Transverse colon (tissue), 4 donors: ENCODE results near the gene ADAMTS6. TPM values are rescaled to one million over a fixed set of nuclear protein-coding genes. Genes with fewer than 3 reads are reported as not detected.

Experiments used
- DNase-seq: peaks from one replicate; pipeline ENCODE4 v3.0.0-alpha.2; 2019
- H3K27ac ChIP-seq, 4 donors: fragments of 200-600 bp; sonication (generic); 2 replicates each; pipeline ENCODE4 v1.5.1; 2016 to 2018; ENCODE audit warnings: inconsistent platforms in 4 of 4
- H3K27me3 ChIP-seq: fragments of 200-600 bp; sonication (generic); 2 replicates; pipeline ENCODE4 v1.5.1; 2017; ENCODE audit warnings: inconsistent platforms
- H3K36me3 ChIP-seq, 4 donors: fragments of 200-600 bp; sonication (generic); 2 replicates each; pipeline ENCODE4 v1.5.1; 2017 to 2019; ENCODE audit warnings: inconsistent platforms in 4 of 4
- H3K4me1 ChIP-seq, 4 donors: fragments of 200-600 bp; sonication (generic); 2 replicates each; pipeline ENCODE4 v1.5.1; 2017 to 2020; ENCODE audit warnings: inconsistent platforms in 4 of 4
- H3K4me3 ChIP-seq, 4 donors: fragments of 200-600 bp; sonication (generic); 1 replicate in 1 of 4; 2 replicates in 3 of 4; pipeline versions ENCODE4 v1.5.1 to v1.6.1; 2017 to 2019; ENCODE audit warnings: inconsistent platforms in 4 of 4
- H3K9me3 ChIP-seq, 2 donors: fragments of 200-600 bp; sonication (generic); 2 replicates each; pipeline ENCODE4 v1.5.1; 2017 to 2019; ENCODE audit warnings: inconsistent platforms in 2 of 2
- EP300 ChIP-seq: sonication (generic); formaldehyde crosslinking; IDR thresholded peaks from one replicate; pipeline ENCODE4 v1.6.1; 2017; ENCODE audit warnings: antibody characterized with exemption, low read depth
- POLR2A ChIP-seq: fragments of 450-650 bp; IDR thresholded peaks from one replicate; pipeline ENCODE4 v1.6.1; 2016; ENCODE audit warnings: antibody characterized with exemption, mild to moderate bottlenecking, moderate library complexity
- POLR2AphosphoS5 ChIP-seq, 3 donors: sonication (generic); formaldehyde crosslinking; IDR thresholded peaks; one replicate each; pipeline ENCODE4 v1.6.1; 2016; ENCODE audit warnings: antibody characterized with exemption in 3 of 3
- WGBS, 2 donors: methylation state at CpG; one replicate each; pipeline ENCODE4 v1.1.5; 2018; ENCODE audit warnings: low coverage in 1 of 2; 5-methylcytosine and 5-hydroxymethylcytosine counted together
- in situ Hi-C, 4 donors: fragments of 200-750 bp; cut with MboI; loops; one replicate each; pipeline versions ENCODE4 v1.15.0 to v1.15.1; 2017; ENCODE audit warnings: low sequenced_read_pairs in 3 of 4, low pct_ligation_motif_present in 1 of 4, low pct_unique_long_range_greater_than_20kb in 1 of 4
- intact Hi-C: fragments of 100-400 bp; cut with DNase I; formaldehyde crosslinking; loops from one replicate; pipeline ENCODE4 v1.15.1; 2023; ENCODE audit warnings: low total_unique reads
- total RNA-seq, 4 donors: library from RNA; depleted of rRNA; stranded (reverse); fragments of >200 nt; gene quantifications; one replicate each; pipeline ENCODE4 v1.1.0, GENCODE V29; 2016
- TF ChIP-seq, protein P1 (sequence below), 5 experiments: fragments of 200-600 bp in 3 of 5; fragments of 450-650 bp in 2 of 5; sonication (generic) in 3 of 5; IDR thresholded peaks; 1 replicate in 2 of 5; 2 replicates in 3 of 5; pipeline ENCODE4 v1.5.1; 2016 to 2017; ENCODE audit warnings: antibody characterized with exemption in 5 of 5, inconsistent platforms in 3 of 5, mild to moderate bottlenecking in 2 of 5, moderate library complexity in 1 of 5

ADAMTS6 gene
- total RNA-seq, 4 donors from 2014 or later: 0.96 to 2.2 (median 1.1) TPM; not detected in 1

DNA sequence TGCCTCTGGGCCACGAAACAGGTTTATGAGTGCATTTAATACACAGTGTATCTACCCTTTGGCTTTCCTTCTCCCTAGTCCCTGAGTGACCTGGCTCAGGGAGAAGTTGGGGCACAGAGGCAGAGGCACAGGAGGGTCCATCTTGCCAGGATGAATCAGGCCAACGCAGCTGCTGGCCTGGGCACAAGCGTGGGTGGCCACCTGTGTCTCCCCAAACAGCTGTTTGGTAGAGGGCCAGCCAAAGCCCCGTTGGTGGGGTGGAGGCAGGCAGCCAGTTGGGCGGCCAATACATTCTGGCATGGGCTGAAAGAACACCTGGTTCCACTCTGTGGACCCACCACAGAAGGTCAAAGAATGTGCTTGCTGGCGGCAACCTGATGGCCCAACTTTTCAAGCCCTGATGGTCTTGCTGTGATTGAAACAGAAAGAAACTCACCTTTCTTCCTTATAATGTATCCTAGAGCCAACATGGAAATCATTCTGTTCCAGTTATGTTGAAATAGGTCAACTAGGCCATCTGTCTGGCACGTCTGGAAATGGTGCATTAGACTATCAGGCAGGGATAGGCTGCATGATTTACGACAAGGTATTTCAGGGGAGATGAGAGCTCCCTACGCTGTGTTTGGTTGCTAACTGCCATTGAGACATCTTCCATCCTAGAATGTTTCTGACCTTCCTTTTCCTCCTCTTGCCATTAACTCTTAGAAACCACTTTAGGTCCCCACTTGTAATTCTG lies 337.4 kb downstream of the ADAMTS6 start:
- WGBS, 2 donors: 84 to 86% methylated on average over 3 to 9 of the region's 9 CpGs
- H3K4me3 ChIP-seq: no peak overlapping the region
- in situ Hi-C loops: no loop called here
- no peaks in the 10 kb centered on the region for H3K9me3 ChIP-seq
- DNase-seq: no peak
- H3K27ac ChIP-seq: no peak overlapping the region
- no peaks in the 10 kb centered on the region for H3K27me3 ChIP-seq
- no peaks in the 10 kb centered on the region for H3K4me1 ChIP-seq
- no peak for TF ChIP-seq EP300
- no peak for TF ChIP-seq POLR2A
- TF ChIP-seq POLR2AphosphoS5 (IDR thresholded peaks at IDR 0.05): no peak
- TF ChIP-seq, protein P1, sequence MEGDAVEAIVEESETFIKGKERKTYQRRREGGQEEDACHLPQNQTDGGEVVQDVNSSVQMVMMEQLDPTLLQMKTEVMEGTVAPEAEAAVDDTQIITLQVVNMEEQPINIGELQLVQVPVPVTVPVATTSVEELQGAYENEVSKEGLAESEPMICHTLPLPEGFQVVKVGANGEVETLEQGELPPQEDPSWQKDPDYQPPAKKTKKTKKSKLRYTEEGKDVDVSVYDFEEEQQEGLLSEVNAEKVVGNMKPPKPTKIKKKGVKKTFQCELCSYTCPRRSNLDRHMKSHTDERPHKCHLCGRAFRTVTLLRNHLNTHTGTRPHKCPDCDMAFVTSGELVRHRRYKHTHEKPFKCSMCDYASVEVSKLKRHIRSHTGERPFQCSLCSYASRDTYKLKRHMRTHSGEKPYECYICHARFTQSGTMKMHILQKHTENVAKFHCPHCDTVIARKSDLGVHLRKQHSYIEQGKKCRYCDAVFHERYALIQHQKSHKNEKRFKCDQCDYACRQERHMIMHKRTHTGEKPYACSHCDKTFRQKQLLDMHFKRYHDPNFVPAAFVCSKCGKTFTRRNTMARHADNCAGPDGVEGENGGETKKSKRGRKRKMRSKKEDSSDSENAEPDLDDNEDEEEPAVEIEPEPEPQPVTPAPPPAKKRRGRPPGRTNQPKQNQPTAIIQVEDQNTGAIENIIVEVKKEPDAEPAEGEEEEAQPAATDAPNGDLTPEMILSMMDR (IDR thresholded peaks at IDR 0.05): no peak
- no peaks in the 10 kb centered on the region for H3K36me3 ChIP-seq
- intact Hi-C loops: no loop called here

- in situ Hi-C loops: no loop called here
- no peak for DNase-seq
- H3K27ac ChIP-seq: no peak overlapping the region
- intact Hi-C loops: no loop called here
- WGBS, 2 donors: 72% methylated on average over 3 of the region's 3 CpGs; no CpG with 5 or more reads in 1 of the 2 donors
- H3K27me3 ChIP-seq: no peaks in the 10 kb centered on the region
- H3K9me3 ChIP-seq: no peaks in the 10 kb centered on the region
- H3K4me1 ChIP-seq: peaks cover 0 to 8% (median 2%) of the 10 kb centered on the region in 4 donors
- no peak overlapping the region for H3K4me3 ChIP-seq
- no peak for TF ChIP-seq EP300
- TF ChIP-seq, protein P1 (IDR thresholded peaks at IDR 0.05): no peak
- no peak for TF ChIP-seq POLR2A
- TF ChIP-seq POLR2AphosphoS5 (IDR thresholded peaks at IDR 0.05): no peak
- H3K36me3 ChIP-seq: no peaks in the 10 kb centered on the region
Measured at GRCh38 chr5:65142511-65143011, 339.2 kb downstream of the ADAMTS6 start.

DNA sequence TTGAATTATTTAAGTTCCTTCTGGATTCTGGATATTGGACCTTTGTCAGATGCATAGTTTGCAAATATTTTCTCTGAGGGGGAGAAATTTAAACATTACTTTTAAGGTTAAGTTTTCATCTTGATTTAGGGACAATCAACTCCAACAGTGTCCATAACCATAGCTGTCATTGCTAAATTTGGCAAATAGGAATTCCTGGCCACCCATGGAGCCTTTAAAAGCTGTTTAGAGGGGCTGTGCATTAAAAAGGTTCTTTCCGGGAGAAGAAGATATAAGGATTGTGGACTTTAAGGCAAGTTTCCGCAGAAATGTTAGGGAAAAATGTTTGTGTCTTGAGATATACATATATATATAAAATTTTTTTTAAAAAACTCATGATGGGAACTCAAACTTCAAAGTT lies 339.7 kb downstream of the ADAMTS6 start:
- intact Hi-C loops (no loop called here), in situ Hi-C loops (no loop called here)
- H3K27me3 ChIP-seq: no peaks in the 10 kb centered on the region
- H3K9me3 ChIP-seq: no peaks in the 10 kb centered on the region
- 83 to 93% methylated on average over 2 of the region's 2 CpGs for WGBS, 2 donors
- TF ChIP-seq POLR2AphosphoS5 (IDR thresholded peaks at IDR 0.05) (no peak), POLR2A (no peak), EP300 (no peak)
- TF ChIP-seq, protein P1 (IDR thresholded peaks at IDR 0.05): no peak
- no peak for DNase-seq
- H3K27ac ChIP-seq: no peak overlapping the region
- no peaks in the 10 kb centered on the region for H3K36me3 ChIP-seq
- no peak overlapping the region for H3K4me3 ChIP-seq
- peaks cover 0 to 12% (median 2%) of the 10 kb centered on the region in 4 donors for H3K4me1 ChIP-seq

- Histone ChIP-seq H3K4me3 (no peak overlapping the region), H3K9me3 (no peaks in the 10 kb centered on the region), H3K4me1 (peaks cover 0 to 12% (median 2%) of the 10 kb centered on the region in 4 donors), H3K27ac (no peak overlapping the region), H3K36me3 (no peaks in the 10 kb centered on the region), H3K27me3 (no peaks in the 10 kb centered on the region)
- TF ChIP-seq POLR2A (no peak), EP300 (no peak), POLR2AphosphoS5 (IDR thresholded peaks at IDR 0.05) (no peak)
- TF ChIP-seq, protein P1 (IDR thresholded peaks at IDR 0.05): no peak
- intact Hi-C loops (no loop called here), in situ Hi-C loops (no loop called here)
- no peak for DNase-seq
Measured at GRCh38 chr5:65141493-65141892, 340.2 kb downstream of the ADAMTS6 start.
